Inflammatory macrophage treated with lipopolysaccharide for 4 hours (primary cell): ENCODE results near the gene CREG2.
A peak's percentile ranks its signal among the peaks of the same experiment; 100 is the strongest.

Experiments
- DNase-seq: peaks from one replicate; pipeline ENCODE4 v3.0.0-alpha.2; 2020

CREG2 gene

GRCh38 chr2:101387151-101387834 lies at the start of gene CREG2:
Gene CREG2, minus strand, starts transcription at chr2:101387503. Its CDS starts 46 bp downstream, at chr2:101387457.
- DNase-seq = peak; percentile 67

- no peak for DNase-seq
Observed at GRCh38 chr2:101435001-101435862, 47.9 kb upstream of the CREG2 start.

- no peak for DNase-seq
Observed at GRCh38 chr2:101433465-101433864, 46.2 kb upstream of the CREG2 start.

- DNase-seq = no peak
Observed at GRCh38 chr2:101432411-101433181, 45.3 kb upstream of the CREG2 start.

- no peak for DNase-seq
Observed at GRCh38 chr2:101431486-101431885, 44.2 kb upstream of the CREG2 start.

GRCh38 chr2:101430156-101430555 lies 42.9 kb upstream of the CREG2 start:
- no peak for DNase-seq

GRCh38 chr2:101429453-101429852 lies 42.1 kb upstream of the CREG2 start:
- DNase-seq = no peak

- no peak for DNase-seq
Observed at GRCh38 chr2:101428422-101429176, 41.3 kb upstream of the CREG2 start.

GRCh38 chr2:101427743-101428142 lies 40.4 kb upstream of the CREG2 start:
- DNase-seq = no peak

GRCh38 chr2:101427240-101427639 lies 39.9 kb upstream of the CREG2 start:
- no peak for DNase-seq

GRCh38 chr2:101426822-101427221 lies 39.5 kb upstream of the CREG2 start:
- no peak for DNase-seq

- DNase-seq = peak; percentile 58
Observed at GRCh38 chr2:101420623-101421022, 33.3 kb upstream of the CREG2 start.

GRCh38 chr2:101419096-101419663 lies 31.9 kb upstream of the CREG2 start:
- DNase-seq = peak; percentile 78

GRCh38 chr2:101418460-101419095 lies 31.3 kb upstream of the CREG2 start:
- no peak for DNase-seq

GRCh38 chr2:101416609-101417008 lies 29.3 kb upstream of the CREG2 start:
- no peak for DNase-seq

GRCh38 chr2:101415884-101416283 lies 28.6 kb upstream of the CREG2 start:
- no peak for DNase-seq

- DNase-seq = peak; percentile 8
Observed at GRCh38 chr2:101415220-101415619, 27.9 kb upstream of the CREG2 start.

GRCh38 chr2:101412092-101412694 lies 24.9 kb upstream of the CREG2 start:
- no peak for DNase-seq

GRCh38 chr2:101410746-101411145 lies 23.4 kb upstream of the CREG2 start:
- no peak for DNase-seq

- no peak for DNase-seq
Observed at GRCh38 chr2:101410114-101410513, 22.8 kb upstream of the CREG2 start.

GRCh38 chr2:101409699-101410098 lies 22.4 kb upstream of the CREG2 start:
- DNase-seq = no peak
